GM23248 (cell line): ENCODE measurements around the gene AVP.

Source experiments
- EZH2 ChIP-seq: fragments of 200-600 bp; sonication (generic); IDR thresholded peaks from 2 replicates; pipeline ENCODE4 v1.6.1; 2018; ENCODE audit warnings: antibody characterized with exemption, mild to moderate bottlenecking; ENCODE audit not compliant: insufficient read depth, poor library complexity, severe bottlenecking
- EZH2phosphoT487 ChIP-seq: fragments of 200-600 bp; sonication (generic); IDR thresholded peaks from 2 replicates; pipeline ENCODE4 v1.6.1; 2018; ENCODE audit warnings: antibody characterized with exemption, moderate library complexity, mild to moderate bottlenecking, low read depth; ENCODE audit not compliant: insufficient read depth

GRCh38 chr20:3103369-3104032, 19.0 kb upstream of the AVP start:
- no peak for TF ChIP-seq EZH2
- no peak for TF ChIP-seq EZH2phosphoT487
